WTC11 (cell line): ENCODE results near the gene AGO3. TPM values are rescaled to one million over a fixed set of nuclear protein-coding genes. Genes with fewer than 3 reads are reported as not detected.
"Not testable (repeated sequence)": the region's sequence is repeated elsewhere in the genome, so short reads cannot be mapped to it uniquely, and the experiment has no call there.

Experiments
- ATAC-seq: fragments of 200-7000 bp; cut with Tn5 transposase; 2 replicates; pipeline ENCODE4 v1.10.0; 2021; ENCODE audit warnings: mild to moderate bottlenecking, moderate library complexity
- CTCF ChIA-PET: fragments of 300-600 bp; sonication (Branson Sonifier 250); formaldehyde crosslinking; loops from one replicate; lab custom pipeline; 2021; ENCODE audit warnings: antibody characterized with exemption; lab: Charles Lee
- POLR2A ChIA-PET: fragments of 350-600 bp; sonication (Branson Sonifier 250); formaldehyde crosslinking; loops from one replicate; lab custom pipeline; 2021; ENCODE audit warnings: antibody characterized with exemption; lab: Charles Lee
- DNase-seq: peaks from one replicate; pipeline ENCODE4 v3.0.0; 2021; ENCODE audit warnings: low spot score
- H3K27ac Mint-ChIP-seq: 2 replicates; pipeline ENCODE4 v1.8.0; 2021; ENCODE audit warnings: mixed read lengths
- H3K27me3 Mint-ChIP-seq: 2 replicates; pipeline ENCODE4 v1.8.0; 2021; ENCODE audit warnings: low read depth, mild to moderate bottlenecking, moderate library complexity, mixed read lengths
- H3K36me3 Mint-ChIP-seq: 2 replicates; pipeline ENCODE4 v1.8.0; 2021; ENCODE audit warnings: mixed read lengths
- H3K4me1 Mint-ChIP-seq: 2 replicates; pipeline ENCODE4 v1.8.0; 2022; ENCODE audit warnings: mixed read lengths
- H3K4me3 Mint-ChIP-seq: 2 replicates; pipeline ENCODE4 v1.8.0; 2021; ENCODE audit warnings: mild to moderate bottlenecking, moderate library complexity, mixed read lengths
- H3K9me3 Mint-ChIP-seq: 2 replicates; pipeline ENCODE4 v1.8.0; 2021; ENCODE audit warnings: mixed read lengths
- CBFB ChIP-seq: sonication (generic); formaldehyde crosslinking; IDR thresholded peaks from 2 replicates; pipeline ENCODE4 v1.8.1; 2022; ENCODE audit warnings: mild to moderate bottlenecking, low read depth, missing genetic modification reagents
- CREM ChIP-seq: sonication (generic); formaldehyde crosslinking; IDR thresholded peaks from 2 replicates; pipeline ENCODE4 v1.8.1; 2022; ENCODE audit warnings: mild to moderate bottlenecking, missing genetic modification reagents, moderate library complexity
- EMX1 ChIP-seq: fragments of 250-450 bp; sonication (Bioruptor Pico); IDR thresholded peaks from 2 replicates; pipeline ENCODE4 v1.8.0; 2021; ENCODE audit warnings: mild to moderate bottlenecking
- ETV6 ChIP-seq: sonication (generic); formaldehyde crosslinking; IDR thresholded peaks from 2 replicates; pipeline ENCODE4 v1.8.1; 2022; ENCODE audit warnings: mild to moderate bottlenecking, missing genetic modification reagents
- FOXK1 ChIP-seq: sonication (generic); formaldehyde crosslinking; IDR thresholded peaks from 2 replicates; pipeline ENCODE4 v1.8.0; 2022; ENCODE audit warnings: mild to moderate bottlenecking, moderate library complexity, missing genetic modification reagents
- KAT7 ChIP-seq: sonication (generic); formaldehyde crosslinking; IDR thresholded peaks from 2 replicates; pipeline ENCODE4 v1.8.1; 2023; ENCODE audit warnings: missing genetic modification reagents, mild to moderate bottlenecking, borderline replicate concordance
- MXD4 ChIP-seq: fragments of 250-450 bp; sonication (Bioruptor Pico); IDR thresholded peaks from 2 replicates; pipeline ENCODE4 v1.8.0; 2021; ENCODE audit warnings: mild to moderate bottlenecking, moderate library complexity, borderline replicate concordance
- NFE2L1 ChIP-seq: sonication (generic); formaldehyde crosslinking; IDR thresholded peaks from 2 replicates; pipeline ENCODE4 v1.8.1; 2023; ENCODE audit warnings: missing genetic modification reagents
- NFYB ChIP-seq: sonication (generic); formaldehyde crosslinking; conservative IDR thresholded peaks from 2 replicates; pipeline ENCODE4 v1.8.0; 2022; ENCODE audit warnings: low read depth, missing genetic modification reagents
- TEAD4 ChIP-seq: sonication (generic); formaldehyde crosslinking; IDR thresholded peaks from 2 replicates; pipeline ENCODE4 v1.8.0; 2022; ENCODE audit warnings: mild to moderate bottlenecking, missing genetic modification reagents
- ZNF138 ChIP-seq: sonication (generic); formaldehyde crosslinking; conservative IDR thresholded peaks from 2 replicates; pipeline ENCODE4 v1.8.1; 2022; ENCODE audit warnings: mild to moderate bottlenecking, moderate library complexity, missing genetic modification reagents
- ZNF317 ChIP-seq: sonication (generic); formaldehyde crosslinking; IDR thresholded peaks from 2 replicates; pipeline ENCODE4 v1.8.1; 2023; ENCODE audit warnings: low read depth, mild to moderate bottlenecking, moderate library complexity, missing genetic modification reagents, borderline replicate concordance
- ZNF416 ChIP-seq: fragments of 250-450 bp; sonication (Bioruptor Pico); IDR thresholded peaks from 2 replicates; pipeline ENCODE4 v1.9.0; 2021; ENCODE audit warnings: mild to moderate bottlenecking, inconsistent platforms
- ZNF671 ChIP-seq: fragments of 250-450 bp; sonication (Bioruptor Pico); IDR thresholded peaks from 2 replicates; pipeline ENCODE4 v1.8.0; 2021; ENCODE audit warnings: mild to moderate bottlenecking
- total RNA-seq: library from RNA; stranded (reverse); gene quantifications from 3 replicates; pipeline ENCODE4 v1.2.3, GENCODE V29; 2021
- TF ChIP-seq, protein P1 (sequence below): fragments of 250-450 bp; sonication (Bioruptor Pico); IDR thresholded peaks from 2 replicates; pipeline ENCODE4 v1.9.0; 2021; ENCODE audit warnings: mild to moderate bottlenecking
- TF ChIP-seq, protein P2 (sequence below): sonication (generic); formaldehyde crosslinking; IDR thresholded peaks from 2 replicates; pipeline ENCODE4 v1.8.1; 2023; ENCODE audit warnings: mild to moderate bottlenecking, missing genetic modification reagents, moderate library complexity
- TF ChIP-seq, protein P3 (sequence below): sonication (generic); formaldehyde crosslinking; IDR thresholded peaks from 2 replicates; pipeline ENCODE4 v1.8.1; 2022; ENCODE audit warnings: mild to moderate bottlenecking, moderate library complexity, missing genetic modification reagents
- TF ChIP-seq, protein P4 (sequence below): fragments of 250-450 bp; sonication (Bioruptor Pico); IDR thresholded peaks from 2 replicates; pipeline ENCODE4 v1.9.0; 2021; ENCODE audit warnings: moderate library complexity, mild to moderate bottlenecking, inconsistent platforms, borderline replicate concordance
- TF ChIP-seq, protein P5 (sequence below): sonication (generic); formaldehyde crosslinking; IDR thresholded peaks from 2 replicates; pipeline ENCODE4 v1.8.0; 2023; ENCODE audit warnings: missing genetic modification reagents, mild to moderate bottlenecking, borderline replicate concordance
- TF ChIP-seq, protein P6 (sequence below): fragments of 200-600 bp; IDR thresholded peaks from 2 replicates; pipeline ENCODE4 v1.8.0; 2022; ENCODE audit warnings: antibody characterized with exemption

AGO3 gene
- total RNA-seq, 1 experiment from 2014 or later, result 26.8 TPM

DNA sequence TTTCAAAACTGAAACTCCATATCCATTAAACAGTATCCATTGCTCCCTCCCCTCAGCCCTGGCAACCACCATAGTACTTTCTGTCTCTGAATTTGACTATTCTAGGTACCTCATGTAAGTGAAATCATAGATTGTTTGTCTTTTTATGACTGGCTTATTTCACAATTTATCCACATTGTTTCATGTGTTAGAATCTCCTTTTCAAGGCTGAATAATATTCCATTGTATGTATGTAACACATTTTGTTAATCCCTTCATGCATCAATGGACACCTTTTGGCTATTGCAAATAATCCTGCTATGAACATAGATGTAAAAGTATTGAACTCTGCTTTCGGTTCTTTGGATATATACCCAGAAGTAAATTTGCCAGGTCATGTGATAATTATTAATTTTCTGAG is 37.5 kb downstream of the AGO3 start (continued):
- TF ChIP-seq, protein P1, sequence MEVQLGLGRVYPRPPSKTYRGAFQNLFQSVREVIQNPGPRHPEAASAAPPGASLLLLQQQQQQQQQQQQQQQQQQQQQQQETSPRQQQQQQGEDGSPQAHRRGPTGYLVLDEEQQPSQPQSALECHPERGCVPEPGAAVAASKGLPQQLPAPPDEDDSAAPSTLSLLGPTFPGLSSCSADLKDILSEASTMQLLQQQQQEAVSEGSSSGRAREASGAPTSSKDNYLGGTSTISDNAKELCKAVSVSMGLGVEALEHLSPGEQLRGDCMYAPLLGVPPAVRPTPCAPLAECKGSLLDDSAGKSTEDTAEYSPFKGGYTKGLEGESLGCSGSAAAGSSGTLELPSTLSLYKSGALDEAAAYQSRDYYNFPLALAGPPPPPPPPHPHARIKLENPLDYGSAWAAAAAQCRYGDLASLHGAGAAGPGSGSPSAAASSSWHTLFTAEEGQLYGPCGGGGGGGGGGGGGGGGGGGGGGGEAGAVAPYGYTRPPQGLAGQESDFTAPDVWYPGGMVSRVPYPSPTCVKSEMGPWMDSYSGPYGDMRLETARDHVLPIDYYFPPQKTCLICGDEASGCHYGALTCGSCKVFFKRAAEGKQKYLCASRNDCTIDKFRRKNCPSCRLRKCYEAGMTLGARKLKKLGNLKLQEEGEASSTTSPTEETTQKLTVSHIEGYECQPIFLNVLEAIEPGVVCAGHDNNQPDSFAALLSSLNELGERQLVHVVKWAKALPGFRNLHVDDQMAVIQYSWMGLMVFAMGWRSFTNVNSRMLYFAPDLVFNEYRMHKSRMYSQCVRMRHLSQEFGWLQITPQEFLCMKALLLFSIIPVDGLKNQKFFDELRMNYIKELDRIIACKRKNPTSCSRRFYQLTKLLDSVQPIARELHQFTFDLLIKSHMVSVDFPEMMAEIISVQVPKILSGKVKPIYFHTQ (CRISPR knock-in tag), result no peak
- TF ChIP-seq CREM (no peak), NFE2L1 (no peak), ETV6 (no peak), NFYB (CRISPR knock-in tag) (no peak), TEAD4 (CRISPR knock-in tag) (no peak)
- TF ChIP-seq, protein P2, sequence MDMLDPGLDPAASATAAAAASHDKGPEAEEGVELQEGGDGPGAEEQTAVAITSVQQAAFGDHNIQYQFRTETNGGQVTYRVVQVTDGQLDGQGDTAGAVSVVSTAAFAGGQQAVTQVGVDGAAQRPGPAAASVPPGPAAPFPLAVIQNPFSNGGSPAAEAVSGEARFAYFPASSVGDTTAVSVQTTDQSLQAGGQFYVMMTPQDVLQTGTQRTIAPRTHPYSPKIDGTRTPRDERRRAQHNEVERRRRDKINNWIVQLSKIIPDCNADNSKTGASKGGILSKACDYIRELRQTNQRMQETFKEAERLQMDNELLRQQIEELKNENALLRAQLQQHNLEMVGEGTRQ (CRISPR knock-in tag), result no peak

DNA sequence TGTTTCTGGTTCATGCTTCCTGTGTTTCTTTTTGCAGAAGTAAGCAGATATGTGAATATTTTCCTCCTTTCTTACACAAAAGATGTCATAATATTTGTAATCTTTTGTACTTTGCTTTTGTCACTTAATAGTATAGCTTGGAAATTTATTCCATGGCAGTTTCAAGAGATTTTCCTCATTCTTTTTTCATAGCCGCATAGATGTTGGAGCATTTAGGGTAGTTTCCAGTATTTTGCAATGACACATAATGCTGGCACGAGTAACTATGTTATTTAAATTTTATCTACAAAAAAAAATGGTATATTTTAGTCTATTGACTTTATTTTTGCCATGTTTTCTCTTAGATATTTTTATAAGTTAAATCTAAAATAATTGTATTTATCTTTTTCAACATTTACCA is 40.7 kb downstream of the AGO3 start:
- H3K4me1 Mint-ChIP-seq, result no peaks in the 10 kb centered on the region
- H3K27me3 Mint-ChIP-seq, result no peaks in the 10 kb centered on the region
- no peaks in the 10 kb centered on the region for H3K9me3 Mint-ChIP-seq
- no peak overlapping the region for H3K4me3 Mint-ChIP-seq
- H3K36me3 Mint-ChIP-seq, result peaks cover 21% of the 10 kb centered on the region
- no peak for TF ChIP-seq ZNF317 (CRISPR knock-in tag)
- TF ChIP-seq ZNF671, result no peak
- TF ChIP-seq, protein P3, sequence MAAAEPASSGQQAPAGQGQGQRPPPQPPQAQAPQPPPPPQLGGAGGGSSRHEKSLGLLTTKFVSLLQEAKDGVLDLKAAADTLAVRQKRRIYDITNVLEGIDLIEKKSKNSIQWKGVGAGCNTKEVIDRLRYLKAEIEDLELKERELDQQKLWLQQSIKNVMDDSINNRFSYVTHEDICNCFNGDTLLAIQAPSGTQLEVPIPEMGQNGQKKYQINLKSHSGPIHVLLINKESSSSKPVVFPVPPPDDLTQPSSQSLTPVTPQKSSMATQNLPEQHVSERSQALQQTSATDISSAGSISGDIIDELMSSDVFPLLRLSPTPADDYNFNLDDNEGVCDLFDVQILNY (CRISPR knock-in tag), result no peak
- TF ChIP-seq MXD4 (CRISPR knock-in tag), result no peak
- no peak for TF ChIP-seq EMX1
- no peak for TF ChIP-seq ZNF138 (CRISPR knock-in tag)
- TF ChIP-seq, protein P4, sequence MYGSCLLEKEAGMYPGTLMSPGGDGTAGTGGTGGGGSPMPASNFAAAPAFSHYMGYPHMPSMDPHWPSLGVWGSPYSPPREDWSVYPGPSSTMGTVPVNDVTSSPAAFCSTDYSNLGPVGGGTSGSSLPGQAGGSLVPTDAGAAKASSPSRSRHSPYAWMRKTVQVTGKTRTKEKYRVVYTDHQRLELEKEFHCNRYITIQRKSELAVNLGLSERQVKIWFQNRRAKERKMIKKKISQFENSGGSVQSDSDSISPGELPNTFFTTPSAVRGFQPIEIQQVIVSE (CRISPR knock-in tag), result no peak
- no peak for TF ChIP-seq ZNF416 (CRISPR knock-in tag)
- no peak for TF ChIP-seq FOXK1 (CRISPR knock-in tag)
- ChIA-PET POLR2A (no interaction called here), CTCF (no interaction called here)
- H3K27ac Mint-ChIP-seq, result no peak overlapping the region
- no peak for DNase-seq
- ATAC-seq, result no peak

DNA sequence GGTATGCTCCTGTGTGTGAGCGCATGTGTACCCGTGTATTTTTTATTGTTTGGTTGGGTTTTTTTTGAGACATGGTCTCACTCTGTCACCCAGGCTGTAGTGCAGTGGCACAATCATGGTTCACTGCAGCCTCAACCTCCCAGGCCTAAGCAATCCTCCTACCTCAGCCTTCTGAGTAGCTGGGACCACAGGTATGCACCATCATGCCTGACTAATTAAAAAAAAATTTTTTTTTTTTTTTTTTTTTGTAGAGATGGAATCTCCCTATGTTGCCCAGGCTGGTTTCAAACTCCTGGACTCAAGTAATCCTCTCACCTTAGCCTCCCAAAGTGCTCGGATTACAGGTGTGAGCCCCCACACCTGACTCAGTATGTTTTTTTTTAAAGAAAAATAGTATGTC is 41.7 kb downstream of the AGO3 start:
- DNase-seq, H3K27me3 Mint-ChIP-seq, H3K4me1 Mint-ChIP-seq, H3K4me3 Mint-ChIP-seq, POLR2A ChIA-PET, ATAC-seq, H3K9me3 Mint-ChIP-seq, CTCF ChIA-PET, H3K27ac Mint-ChIP-seq: not testable (repeated sequence)
- peaks cover 21% of the 10 kb centered on the region for H3K36me3 Mint-ChIP-seq

DNA sequence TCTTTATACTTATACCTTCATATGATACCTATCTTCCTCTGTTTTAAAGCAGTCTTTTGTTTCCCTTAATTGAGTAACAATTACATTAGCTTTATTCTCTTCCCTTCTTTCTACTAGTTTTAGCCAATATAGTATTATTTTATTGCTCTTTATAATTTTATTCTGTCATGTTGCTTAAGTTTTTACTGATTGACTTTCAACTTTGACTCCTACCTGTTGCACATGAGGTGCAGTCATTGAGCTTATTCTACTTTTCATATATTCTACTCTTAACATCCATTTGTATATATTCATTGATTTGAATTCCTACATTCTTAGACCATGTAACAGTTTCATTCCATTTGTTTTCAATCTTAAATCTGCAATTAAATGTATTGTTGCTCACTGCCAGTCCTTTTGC is 49.2 kb downstream of the AGO3 start:
- CTCF ChIA-PET, result no interaction called here
- H3K36me3 Mint-ChIP-seq, result peaks cover 3% of the 10 kb centered on the region
- no peak overlapping the region for H3K27ac Mint-ChIP-seq
- ATAC-seq, result no peak
- H3K27me3 Mint-ChIP-seq, result no peaks in the 10 kb centered on the region
- no peak overlapping the region for H3K4me3 Mint-ChIP-seq
- H3K9me3 Mint-ChIP-seq, result no peaks in the 10 kb centered on the region
- POLR2A ChIA-PET, result no interaction called here
- DNase-seq, result no peak
- no peaks in the 10 kb centered on the region for H3K4me1 Mint-ChIP-seq
- TF ChIP-seq, protein P5, sequence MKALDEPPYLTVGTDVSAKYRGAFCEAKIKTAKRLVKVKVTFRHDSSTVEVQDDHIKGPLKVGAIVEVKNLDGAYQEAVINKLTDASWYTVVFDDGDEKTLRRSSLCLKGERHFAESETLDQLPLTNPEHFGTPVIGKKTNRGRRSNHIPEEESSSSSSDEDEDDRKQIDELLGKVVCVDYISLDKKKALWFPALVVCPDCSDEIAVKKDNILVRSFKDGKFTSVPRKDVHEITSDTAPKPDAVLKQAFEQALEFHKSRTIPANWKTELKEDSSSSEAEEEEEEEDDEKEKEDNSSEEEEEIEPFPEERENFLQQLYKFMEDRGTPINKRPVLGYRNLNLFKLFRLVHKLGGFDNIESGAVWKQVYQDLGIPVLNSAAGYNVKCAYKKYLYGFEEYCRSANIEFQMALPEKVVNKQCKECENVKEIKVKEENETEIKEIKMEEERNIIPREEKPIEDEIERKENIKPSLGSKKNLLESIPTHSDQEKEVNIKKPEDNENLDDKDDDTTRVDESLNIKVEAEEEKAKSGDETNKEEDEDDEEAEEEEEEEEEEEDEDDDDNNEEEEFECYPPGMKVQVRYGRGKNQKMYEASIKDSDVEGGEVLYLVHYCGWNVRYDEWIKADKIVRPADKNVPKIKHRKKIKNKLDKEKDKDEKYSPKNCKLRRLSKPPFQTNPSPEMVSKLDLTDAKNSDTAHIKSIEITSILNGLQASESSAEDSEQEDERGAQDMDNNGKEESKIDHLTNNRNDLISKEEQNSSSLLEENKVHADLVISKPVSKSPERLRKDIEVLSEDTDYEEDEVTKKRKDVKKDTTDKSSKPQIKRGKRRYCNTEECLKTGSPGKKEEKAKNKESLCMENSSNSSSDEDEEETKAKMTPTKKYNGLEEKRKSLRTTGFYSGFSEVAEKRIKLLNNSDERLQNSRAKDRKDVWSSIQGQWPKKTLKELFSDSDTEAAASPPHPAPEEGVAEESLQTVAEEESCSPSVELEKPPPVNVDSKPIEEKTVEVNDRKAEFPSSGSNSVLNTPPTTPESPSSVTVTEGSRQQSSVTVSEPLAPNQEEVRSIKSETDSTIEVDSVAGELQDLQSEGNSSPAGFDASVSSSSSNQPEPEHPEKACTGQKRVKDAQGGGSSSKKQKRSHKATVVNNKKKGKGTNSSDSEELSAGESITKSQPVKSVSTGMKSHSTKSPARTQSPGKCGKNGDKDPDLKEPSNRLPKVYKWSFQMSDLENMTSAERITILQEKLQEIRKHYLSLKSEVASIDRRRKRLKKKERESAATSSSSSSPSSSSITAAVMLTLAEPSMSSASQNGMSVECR (CRISPR knock-in tag), result no peak
- TF ChIP-seq ETV6, result no peak
- TF ChIP-seq KAT7 (CRISPR knock-in tag), result no peak
- TF ChIP-seq CBFB (CRISPR knock-in tag), result no peak
- TF ChIP-seq FOXK1 (CRISPR knock-in tag), result no peak
- TF ChIP-seq, protein P6, sequence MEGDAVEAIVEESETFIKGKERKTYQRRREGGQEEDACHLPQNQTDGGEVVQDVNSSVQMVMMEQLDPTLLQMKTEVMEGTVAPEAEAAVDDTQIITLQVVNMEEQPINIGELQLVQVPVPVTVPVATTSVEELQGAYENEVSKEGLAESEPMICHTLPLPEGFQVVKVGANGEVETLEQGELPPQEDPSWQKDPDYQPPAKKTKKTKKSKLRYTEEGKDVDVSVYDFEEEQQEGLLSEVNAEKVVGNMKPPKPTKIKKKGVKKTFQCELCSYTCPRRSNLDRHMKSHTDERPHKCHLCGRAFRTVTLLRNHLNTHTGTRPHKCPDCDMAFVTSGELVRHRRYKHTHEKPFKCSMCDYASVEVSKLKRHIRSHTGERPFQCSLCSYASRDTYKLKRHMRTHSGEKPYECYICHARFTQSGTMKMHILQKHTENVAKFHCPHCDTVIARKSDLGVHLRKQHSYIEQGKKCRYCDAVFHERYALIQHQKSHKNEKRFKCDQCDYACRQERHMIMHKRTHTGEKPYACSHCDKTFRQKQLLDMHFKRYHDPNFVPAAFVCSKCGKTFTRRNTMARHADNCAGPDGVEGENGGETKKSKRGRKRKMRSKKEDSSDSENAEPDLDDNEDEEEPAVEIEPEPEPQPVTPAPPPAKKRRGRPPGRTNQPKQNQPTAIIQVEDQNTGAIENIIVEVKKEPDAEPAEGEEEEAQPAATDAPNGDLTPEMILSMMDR, result no peak
